ENCODE results near the gene NRIP2. TPM values are rescaled to one million over a fixed set of nuclear protein-coding genes. Genes with fewer than 3 reads are reported as not detected.

NRIP2 gene
- total and polyA plus RNA-seq, 2 experiments from 2014 or later, result 0.66 TPM; not detected in 1

GRCh38 chr12:2813214-2814185 lies 21.3 kb downstream of the NRIP2 start:
- Histone ChIP-seq H3K9me2 (ENCODE audit: insufficient read depth) (no peaks in the 10 kb centered on the region), H3K4me3 (peak overlapping the region; percentile 60), H4K20me1 (replicated peaks; ENCODE audit: insufficient read depth) (no peaks in the 10 kb centered on the region), H3F3A (replicated peaks; ENCODE audit: low read depth) (no peaks in the 10 kb centered on the region; the same call in 1 of the 2 replicates), H2AFZ (no peak overlapping the region; the same call in 1 of the 2 replicates), H3K79me2 (replicated peaks; ENCODE audit: insufficient read depth) (peaks cover 31% of the 10 kb centered on the region), H3K27me3 (ENCODE audit: insufficient read depth) (no peaks in the 10 kb centered on the region), H3K4me1 (ENCODE audit: insufficient read depth) (no peaks in the 10 kb centered on the region), H3K27ac (ENCODE audit: low read depth) (peak overlapping the region; percentile 64), H3K4me2 (peak overlapping the region; percentile 88), H3K36me3 (ENCODE audit: insufficient read depth) (0 out of 2 replicates have a peak, but pooled peaks cover 8% of the 10 kb centered on the region)
- ATAC-seq (peak; percentile 70), DNase-seq (ENCODE audit: low spot score) (peak; percentile 84)
- Mint-ChIP-seq H3K4me3 (peak overlapping the region; percentile 100), H3K4me1 (peaks cover 12% of the 10 kb centered on the region), H3K27me3 (ENCODE audit: insufficient read depth, low read depth, poor library complexity) (peaks cover 6% of the 10 kb centered on the region), H3K9me3 (no peaks in the 10 kb centered on the region), H3K36me3 (ENCODE audit: low read depth) (peaks cover 17% of the 10 kb centered on the region), H3K27ac (peak overlapping the region; percentile 100)
- TF ChIP-seq CTCF (conservative IDR thresholded peaks at IDR 0.05; ENCODE audit: low read depth in 2 of 2) (peak; percentile 83), ETS1 (IDR thresholded peaks at IDR 0.05) (no peak)

GRCh38 chr12:2812290-2813213 lies 22.3 kb downstream of the NRIP2 start, which contains the start of gene ITFG2:
TSS of gene ITFG2 (plus strand) at chr12:2812668. CDS start at chr12:2812761, 93 bp downstream.
- H3K9me3 Mint-ChIP-seq, result no peaks in the 10 kb centered on the region
- H3K4me1 Mint-ChIP-seq, result peaks cover 12% of the 10 kb centered on the region
- peak; percentile 100 for DNase-seq (ENCODE audit: low spot score)
- H3K27ac Mint-ChIP-seq, result peak within 1 kb of the TSS; percentile 100
- H3K4me3 Mint-ChIP-seq, result peak within 1 kb of the TSS; percentile 100
- Histone ChIP-seq H3K4me1 (ENCODE audit: insufficient read depth) (no peaks in the 10 kb centered on the region), H3K36me3 (ENCODE audit: insufficient read depth) (0 out of 2 replicates have a peak, but pooled peaks cover under 1% of the 10 kb centered on the region), H3F3A (replicated peaks; ENCODE audit: low read depth) (no peaks in the 10 kb centered on the region; the same call in 1 of the 2 replicates), H2AFZ (no peak within 1 kb of the TSS; the same call in 1 of the 2 replicates), H3K4me3 (peak within 1 kb of the TSS; percentile 60), H3K27ac (ENCODE audit: low read depth) (peak within 1 kb of the TSS; percentile 64), H4K20me1 (replicated peaks; ENCODE audit: insufficient read depth) (no peaks in the 10 kb centered on the region), H3K27me3 (ENCODE audit: insufficient read depth) (no peaks in the 10 kb centered on the region), H3K79me2 (replicated peaks; ENCODE audit: insufficient read depth) (peaks cover 31% of the 10 kb centered on the region), H3K9me2 (ENCODE audit: insufficient read depth) (no peaks in the 10 kb centered on the region), H3K4me2 (peak within 1 kb of the TSS; percentile 88)
- ATAC-seq, result peak; percentile 96
- H3K27me3 Mint-ChIP-seq (ENCODE audit: insufficient read depth, low read depth, poor library complexity), result peaks cover 6% of the 10 kb centered on the region
- peaks cover 8% of the 10 kb centered on the region for H3K36me3 Mint-ChIP-seq (ENCODE audit: low read depth)
- TF ChIP-seq CREB1 (CRISPR knock-in tag; IDR thresholded peaks at IDR 0.05; ENCODE audit: low read depth) (peak; percentile 87), REST (IDR thresholded peaks at IDR 0.05; ENCODE audit: unreplicated experiment) (no peak), POLR2AphosphoS5 (IDR thresholded peaks at IDR 0.05; ENCODE audit: low read depth) (peak; percentile 99), ETS1 (IDR thresholded peaks at IDR 0.05) (peak; percentile 77; the same call in 1 of the 2 replicates)

Data from GM23338 (cell line).